Loucy (cell line): Measurements from ENCODE around the gene DNAH7.

Experiments
- H2AFZ ChIP-seq: fragments of 200-600 bp; sonication (generic); 2 replicates; pipeline ENCODE4 v1.6.0; 2016; ENCODE audit warnings: antibody characterized with exemption, mild to moderate bottlenecking, low read length, moderate library complexity
- H3F3A ChIP-seq: fragments of 200-600 bp; 2 replicates; pipeline ENCODE4 v1.6.0; 2016; ENCODE audit warnings: antibody characterized with exemption, low read depth, mild to moderate bottlenecking
- H3K27me3 ChIP-seq: fragments of 200-600 bp; sonication (generic); 2 replicates; pipeline ENCODE4 v1.6.1; 2014; ENCODE audit warnings: low read length, mild to moderate bottlenecking; ENCODE audit not compliant: insufficient read depth, poor library complexity, severe bottlenecking
- H3K36me3 ChIP-seq: fragments of 200-600 bp; sonication (generic); 2 replicates; pipeline ENCODE4 v1.6.1; 2016; ENCODE audit warnings: low read length; ENCODE audit not compliant: insufficient read depth
- H3K4me1 ChIP-seq: fragments of 200-600 bp; sonication (generic); 2 replicates; pipeline ENCODE4 v1.5.1; 2014; ENCODE audit warnings: low read length, mild to moderate bottlenecking; ENCODE audit not compliant: insufficient read depth, poor library complexity, severe bottlenecking
- H3K4me2 ChIP-seq: fragments of 200-600 bp; sonication (generic); 2 replicates; pipeline ENCODE4 v1.6.0; 2014; ENCODE audit warnings: antibody characterized with exemption, low read length, low read depth, mild to moderate bottlenecking; ENCODE audit not compliant: poor library complexity, severe bottlenecking
- H3K4me3 ChIP-seq: fragments of 200-600 bp; sonication (generic); 2 replicates; pipeline ENCODE4 v1.5.1; 2014; ENCODE audit warnings: low read length, mild to moderate bottlenecking, mixed read lengths; ENCODE audit not compliant: poor library complexity, severe bottlenecking
- H3K79me2 ChIP-seq: fragments of 200-600 bp; sonication (generic); 2 replicates; pipeline ENCODE4 v1.6.1; 2014; ENCODE audit warnings: low read length; ENCODE audit not compliant: insufficient read depth
- H3K9ac ChIP-seq: fragments of 200-600 bp; sonication (generic); 2 replicates; pipeline ENCODE4 v1.6.0; 2014; ENCODE audit warnings: mild to moderate bottlenecking, low read depth, low read length, moderate library complexity; ENCODE audit not compliant: poor library complexity, severe bottlenecking
- H3K9me2 ChIP-seq: fragments of 200-600 bp; sonication (generic); replicated peaks from 2 replicates; pipeline ENCODE4 v1.6.1; 2016; ENCODE audit warnings: low read depth, low read length, mixed read lengths
- H3K9me3 ChIP-seq: fragments of 200-600 bp; sonication (generic); 2 replicates; pipeline ENCODE4 v1.6.1; 2014; ENCODE audit warnings: mild to moderate bottlenecking, antibody characterized with exemption, low read length, low read depth; ENCODE audit not compliant: insufficient read depth
- H4K20me1 ChIP-seq: fragments of 200-600 bp; sonication (generic); 2 replicates; pipeline ENCODE4 v1.6.0; 2014; ENCODE audit warnings: antibody characterized with exemption, low read length, mild to moderate bottlenecking; ENCODE audit not compliant: insufficient read depth, poor library complexity, severe bottlenecking
- EZH2phosphoT487 ChIP-seq: fragments of 200-600 bp; IDR thresholded peaks from 2 replicates; pipeline ENCODE4 v1.6.1; 2018; ENCODE audit warnings: antibody characterized with exemption, mild to moderate bottlenecking, moderate library complexity, borderline replicate concordance
- TF ChIP-seq, protein P1 (sequence below): fragments of 200-600 bp; sonication (generic); conservative IDR thresholded peaks from 2 replicates; pipeline ENCODE4 v1.5.1; 2014; ENCODE audit warnings: mild to moderate bottlenecking, antibody characterized with exemption, low read length

DNAH7 gene

DNA sequence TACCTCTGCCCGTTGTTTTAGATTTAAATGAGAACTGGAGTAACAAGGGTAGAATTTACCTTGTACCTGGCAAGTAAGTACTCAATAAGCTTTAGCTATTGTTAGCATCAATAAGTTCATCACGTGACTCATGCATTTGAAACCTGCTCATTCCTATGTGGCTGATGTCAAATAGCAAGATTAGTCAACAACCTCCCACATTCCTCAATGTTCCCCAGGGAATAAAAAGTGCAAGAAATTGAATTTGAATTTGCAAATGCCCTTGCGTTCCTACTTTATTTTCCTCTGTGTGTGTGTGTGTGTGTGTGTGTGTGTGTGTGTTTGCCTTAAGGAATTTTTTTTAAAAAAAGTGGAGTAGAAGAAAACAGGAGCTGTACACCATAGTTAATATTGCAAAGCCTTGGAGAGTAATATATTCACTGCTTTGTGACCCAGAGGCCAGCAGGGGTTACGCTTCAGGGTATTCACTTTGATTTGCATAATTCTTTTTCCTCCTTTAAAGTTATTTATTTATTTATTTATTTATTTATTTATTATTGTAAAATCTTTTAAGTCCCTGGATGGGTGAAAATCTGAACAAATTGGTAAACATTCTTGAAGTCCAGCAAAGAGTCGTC lies 43.9 kb upstream of the DNAH7 start:
- no peak for TF ChIP-seq EZH2phosphoT487
- TF ChIP-seq, protein P1, sequence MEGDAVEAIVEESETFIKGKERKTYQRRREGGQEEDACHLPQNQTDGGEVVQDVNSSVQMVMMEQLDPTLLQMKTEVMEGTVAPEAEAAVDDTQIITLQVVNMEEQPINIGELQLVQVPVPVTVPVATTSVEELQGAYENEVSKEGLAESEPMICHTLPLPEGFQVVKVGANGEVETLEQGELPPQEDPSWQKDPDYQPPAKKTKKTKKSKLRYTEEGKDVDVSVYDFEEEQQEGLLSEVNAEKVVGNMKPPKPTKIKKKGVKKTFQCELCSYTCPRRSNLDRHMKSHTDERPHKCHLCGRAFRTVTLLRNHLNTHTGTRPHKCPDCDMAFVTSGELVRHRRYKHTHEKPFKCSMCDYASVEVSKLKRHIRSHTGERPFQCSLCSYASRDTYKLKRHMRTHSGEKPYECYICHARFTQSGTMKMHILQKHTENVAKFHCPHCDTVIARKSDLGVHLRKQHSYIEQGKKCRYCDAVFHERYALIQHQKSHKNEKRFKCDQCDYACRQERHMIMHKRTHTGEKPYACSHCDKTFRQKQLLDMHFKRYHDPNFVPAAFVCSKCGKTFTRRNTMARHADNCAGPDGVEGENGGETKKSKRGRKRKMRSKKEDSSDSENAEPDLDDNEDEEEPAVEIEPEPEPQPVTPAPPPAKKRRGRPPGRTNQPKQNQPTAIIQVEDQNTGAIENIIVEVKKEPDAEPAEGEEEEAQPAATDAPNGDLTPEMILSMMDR = no peak
- H3K4me3 ChIP-seq = peak overlapping the region; percentile 31
- no peaks in the 10 kb centered on the region for H3K9me3 ChIP-seq
- no peaks in the 10 kb centered on the region for H3K9me2 ChIP-seq
- no peak overlapping the region for H3K9ac ChIP-seq
- no peaks in the 10 kb centered on the region for H3K79me2 ChIP-seq
- H2AFZ ChIP-seq = 0 out of 2 replicates have a peak overlapping the region, but pooled peaks have one; percentile 53
- H3K36me3 ChIP-seq = no peaks in the 10 kb centered on the region
- H3K27me3 ChIP-seq = no peaks in the 10 kb centered on the region
- peak overlapping the region; percentile 44 for H3K4me2 ChIP-seq
- H3K4me1 ChIP-seq = peaks cover 5% of the 10 kb centered on the region
- no peaks in the 10 kb centered on the region for H4K20me1 ChIP-seq
- no peaks in the 10 kb centered on the region for H3F3A ChIP-seq

DNA sequence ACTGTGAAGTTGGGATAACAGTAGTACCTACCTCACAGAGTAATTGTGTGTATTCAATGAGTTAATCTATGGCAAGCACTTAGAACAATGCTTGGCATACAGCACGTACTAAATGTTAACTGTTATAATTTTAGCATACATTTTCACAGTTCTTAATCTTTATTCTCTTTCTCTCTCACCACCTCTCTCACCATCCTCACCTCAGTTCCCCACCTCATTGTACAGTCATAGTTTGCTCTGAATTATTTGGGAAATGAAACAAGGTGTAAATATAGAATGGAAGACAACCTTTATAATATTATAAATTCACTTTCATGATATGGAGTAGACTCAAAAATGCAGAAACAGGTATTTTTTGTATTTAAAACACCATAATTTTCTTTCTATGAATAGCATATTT lies 40.0 kb upstream of the DNAH7 start:
- no peaks in the 10 kb centered on the region for H3K36me3 ChIP-seq
- no peak overlapping the region for H3K4me2 ChIP-seq
- H3K4me1 ChIP-seq = peaks cover 21% of the 10 kb centered on the region
- H3K4me3 ChIP-seq = no peak overlapping the region
- no peaks in the 10 kb centered on the region for H4K20me1 ChIP-seq
- H2AFZ ChIP-seq = no peak overlapping the region
- H3F3A ChIP-seq = no peaks in the 10 kb centered on the region
- H3K9me2 ChIP-seq = no peaks in the 10 kb centered on the region
- H3K9me3 ChIP-seq = no peaks in the 10 kb centered on the region
- H3K79me2 ChIP-seq = no peaks in the 10 kb centered on the region
- H3K27me3 ChIP-seq = no peaks in the 10 kb centered on the region
- no peak overlapping the region for H3K9ac ChIP-seq
- no peak for TF ChIP-seq EZH2phosphoT487
- TF ChIP-seq, protein P1 = no peak

DNA sequence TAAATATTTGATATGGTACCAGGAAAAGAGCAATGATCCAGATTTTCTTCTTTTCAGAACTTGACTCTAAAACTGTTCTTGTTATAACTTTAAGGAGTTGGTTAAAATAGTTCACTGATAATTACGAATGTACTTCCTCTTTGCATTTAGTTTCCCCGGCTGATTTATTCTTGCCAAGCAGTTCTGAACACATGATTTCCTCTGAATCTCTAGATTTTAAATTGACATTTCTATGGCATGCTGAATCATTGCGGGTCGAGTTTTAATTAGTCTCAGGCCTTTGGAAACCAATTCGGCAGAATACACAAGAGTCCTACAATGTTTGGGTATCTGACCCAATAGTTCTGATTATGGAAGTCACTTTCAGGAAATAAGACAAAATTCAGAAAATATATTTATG lies 37.3 kb upstream of the DNAH7 start:
- no peaks in the 10 kb centered on the region for H3K9me3 ChIP-seq
- H2AFZ ChIP-seq = peak overlapping the region; percentile 40
- H3F3A ChIP-seq = no peaks in the 10 kb centered on the region
- H3K4me3 ChIP-seq = peak overlapping the region; percentile 33
- no peaks in the 10 kb centered on the region for H4K20me1 ChIP-seq
- peaks cover 16% of the 10 kb centered on the region for H3K4me1 ChIP-seq
- TF ChIP-seq EZH2phosphoT487 = no peak
- TF ChIP-seq, protein P1 = no peak
- no peaks in the 10 kb centered on the region for H3K36me3 ChIP-seq
- no peaks in the 10 kb centered on the region for H3K79me2 ChIP-seq
- peak overlapping the region; percentile 10 for H3K9ac ChIP-seq
- peak overlapping the region; percentile 64 for H3K4me2 ChIP-seq
- no peaks in the 10 kb centered on the region for H3K9me2 ChIP-seq
- no peaks in the 10 kb centered on the region for H3K27me3 ChIP-seq
